Fibroblast of lung (primary cell): ENCODE data around the gene MCRIP1. TPM values are rescaled to one million over a fixed set of nuclear protein-coding genes. Genes with fewer than 3 reads are reported as not detected.

ENCODE experiments used
- DNase-seq, 2 donors: peaks; one replicate each; pipeline versions ENCODE4 v3.0.0 to v3.0.0-alpha.2; 2010; ENCODE audit warnings: low read depth in 2 of 2
- H2AFZ ChIP-seq: 2 replicates; pipeline ENCODE4 v1.5.1; 2012; ENCODE audit warnings: low read length, control low read depth, inconsistent platforms
- H3K27ac ChIP-seq: 2 replicates; pipeline ENCODE4 v1.5.1; 2011; ENCODE audit warnings: low read length, control low read depth; ENCODE audit not compliant: insufficient read depth
- H3K27me3 ChIP-seq: 2 replicates; pipeline ENCODE4 v1.5.1; 2011; ENCODE audit warnings: mild to moderate bottlenecking, low read length; ENCODE audit not compliant: control insufficient read depth, insufficient read depth
- H3K36me3 ChIP-seq: 2 replicates; pipeline ENCODE4 v1.5.1; 2011; ENCODE audit warnings: low read length; ENCODE audit not compliant: control insufficient read depth, insufficient read depth
- H3K4me1 ChIP-seq: 2 replicates; pipeline ENCODE4 v1.5.1; 2011; ENCODE audit warnings: low read length; ENCODE audit not compliant: control insufficient read depth, insufficient read depth; ENCODE audit errors: extremely low read depth
- H3K4me2 ChIP-seq: 2 replicates; pipeline ENCODE4 v1.5.1; 2011; ENCODE audit warnings: low read length, control low read depth; ENCODE audit not compliant: insufficient read depth; ENCODE audit errors: extremely low read depth
- H3K4me3 ChIP-seq, 4 experiments: fragments of 200-600 bp in 1 of 4; sonication (generic) in 1 of 4; replicated peaks in 1 of 4; 2 replicates each; pipeline ENCODE4 v1.5.1; 2011 to 2016; ENCODE audit warnings: low read length in 4 of 4, low read depth in 3 of 4, mild to moderate bottlenecking in 3 of 4, control low read depth in 2 of 4, inconsistent platforms in 1 of 4, mixed read lengths in 1 of 4; ENCODE audit not compliant: insufficient read depth in 1 of 4; ENCODE audit errors: control extremely low read depth in 1 of 4
- H3K79me2 ChIP-seq: 2 replicates; pipeline ENCODE4 v1.5.1; 2012; ENCODE audit warnings: mild to moderate bottlenecking, low read length, inconsistent platforms; ENCODE audit not compliant: control insufficient read depth, insufficient read depth
- H3K9ac ChIP-seq: 2 replicates; pipeline ENCODE4 v1.5.1; 2011; ENCODE audit warnings: mild to moderate bottlenecking, low read length, control low read depth; ENCODE audit not compliant: insufficient read depth
- H3K9me3 ChIP-seq: 2 replicates; pipeline ENCODE4 v1.5.1; 2012; ENCODE audit warnings: low read depth, low read length; ENCODE audit not compliant: control insufficient read depth, insufficient read depth
- H4K20me1 ChIP-seq: 2 replicates; pipeline ENCODE4 v1.5.1; 2011; ENCODE audit warnings: low read length; ENCODE audit not compliant: control insufficient read depth, insufficient read depth; ENCODE audit errors: extremely low read depth
- CTCF ChIP-seq, 2 donors: IDR thresholded peaks in 1 of 2; conservative IDR thresholded peaks in 1 of 2; 1 replicate in 1 of 2; 2 replicates in 1 of 2; pipeline ENCODE4 v1.5.1; 2011 to 2012; ENCODE audit warnings: low read length in 2 of 2, control low read depth in 1 of 2, inconsistent platforms in 1 of 2, low read depth in 1 of 2, mild to moderate bottlenecking in 1 of 2
- EZH2 ChIP-seq: IDR thresholded peaks from 2 replicates; pipeline ENCODE4 v1.5.1; 2012; ENCODE audit warnings: low read length, control low read depth, mild to moderate bottlenecking; ENCODE audit errors: missing control alignments
- polyA plus RNA-seq, 2 donors: library from polyadenylated mRNA; depleted of rRNA in 1 of 2; stranded (reverse) in 1 of 2; unstranded in 1 of 2; fragments of >200 nt; gene quantifications; 2 replicates each; pipeline ENCODE4 v1.2.1, GENCODE V29; 2011 to 2012; ENCODE audit warnings: missing spikeins in 1 of 2
- total RNA-seq: library from RNA; depleted of rRNA; stranded (reverse); fragments of >200 nt; gene quantifications from 2 replicates; pipeline ENCODE4 v1.2.1, GENCODE V29; 2014

The MCRIP1 gene
- total and polyA plus RNA-seq, 2 donors (not counting 1 experiment from before 2014, with no cell fraction given) = 37.6 to 108 TPM

- no peak overlapping the region for H3K4me2 ChIP-seq
- H3K79me2 ChIP-seq = no peaks in the 10 kb centered on the region
- H3K27me3 ChIP-seq = no peaks in the 10 kb centered on the region
- H3K9me3 ChIP-seq = no peaks in the 10 kb centered on the region
- H3K4me3 ChIP-seq = no peak overlapping the region
- no peaks in the 10 kb centered on the region for H4K20me1 ChIP-seq
- no peak overlapping the region for H3K9ac ChIP-seq
- no peak overlapping the region for H2AFZ ChIP-seq
- H3K27ac ChIP-seq = peak overlapping the region; percentile 53
- TF ChIP-seq CTCF (conservative IDR thresholded peaks at IDR 0.05 in 1 of 2, IDR thresholded peaks at IDR 0.05 in 1 of 2; ENCODE audit: low read depth in 1 of 2, low read length in 2 of 2) = no peak
- no peak for TF ChIP-seq EZH2
- H3K4me1 ChIP-seq = no peaks in the 10 kb centered on the region
- H3K36me3 ChIP-seq = peaks cover 43% of the 10 kb centered on the region
- DNase-seq = no peak
Measured at GRCh38 chr17:81843713-81844326, 10.7 kb upstream of the MCRIP1 start.

GRCh38 chr17:81842725-81843504 is 9.8 kb upstream of the MCRIP1 start:
- Histone ChIP-seq H3K9ac (no peak overlapping the region), H3K9me3 (no peaks in the 10 kb centered on the region), H3K4me3 (no peak overlapping the region), H3K79me2 (no peaks in the 10 kb centered on the region), H4K20me1 (no peaks in the 10 kb centered on the region), H2AFZ (no peak overlapping the region), H3K27me3 (no peaks in the 10 kb centered on the region), H3K27ac (peak overlapping the region; percentile 53), H3K4me2 (no peak overlapping the region), H3K36me3 (peaks cover 43% of the 10 kb centered on the region), H3K4me1 (no peaks in the 10 kb centered on the region)
- TF ChIP-seq EZH2 (no peak), CTCF (conservative IDR thresholded peaks at IDR 0.05 in 1 of 2, IDR thresholded peaks at IDR 0.05 in 1 of 2; ENCODE audit: low read depth in 1 of 2, low read length in 2 of 2) (no peak)
- DNase-seq = peak in 1 of 2 donors; percentile 55

DNA sequence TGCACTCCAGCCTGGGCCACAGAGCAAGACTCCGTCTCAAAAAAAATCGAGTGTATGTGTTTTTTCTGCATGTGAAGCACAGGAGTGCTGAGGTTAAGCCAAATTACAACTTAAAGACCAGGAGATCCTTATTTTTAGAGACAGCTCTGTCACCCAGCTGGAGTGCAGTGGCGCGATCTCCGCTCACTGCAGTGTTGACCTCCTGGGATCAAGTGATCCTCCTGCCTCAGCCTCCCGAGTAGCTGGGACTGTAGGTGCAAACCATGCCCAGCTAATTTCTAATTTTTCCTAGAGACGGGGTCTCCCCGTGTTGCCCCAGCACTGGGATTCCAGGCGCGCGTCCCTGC is 9.3 kb upstream of the MCRIP1 start:
- Histone ChIP-seq H4K20me1 (no peaks in the 10 kb centered on the region), H3K27me3 (no peaks in the 10 kb centered on the region), H3K4me2 (no peak overlapping the region), H3K9me3 (no peaks in the 10 kb centered on the region), H3K9ac (no peak overlapping the region), H3K4me3 (no peak overlapping the region), H3K4me1 (no peaks in the 10 kb centered on the region), H3K27ac (no peak overlapping the region), H3K79me2 (no peaks in the 10 kb centered on the region), H3K36me3 (peaks cover 41% of the 10 kb centered on the region), H2AFZ (no peak overlapping the region)
- no peak for TF ChIP-seq CTCF (conservative IDR thresholded peaks at IDR 0.05 in 1 of 2, IDR thresholded peaks at IDR 0.05 in 1 of 2; ENCODE audit: low read depth in 1 of 2, low read length in 2 of 2)
- TF ChIP-seq EZH2 = no peak
- DNase-seq = no peak
